GM18499 (cell line): ENCODE data around the gene MAP3K13.

Experiments used
- ATAC-seq: cut with Tn5 transposase; IDR thresholded peaks from one replicate; pipeline ENCODE4 v1.9.1; 2021; ENCODE audit warnings: moderate number of reproducible peaks; ENCODE audit not compliant: insufficient read depth, unreplicated experiment

Gene MAP3K13

GRCh38 chr3:185362850-185363661 is at the start of gene MAP3K13:
Gene MAP3K13 (plus strand): TSS chr3:185363136. CDS start chr3:185428582, 65,446 bp downstream.
- peak; percentile 82 for ATAC-seq

- no peak for ATAC-seq
Observed at GRCh38 chr3:185313693-185314246, 49.2 kb upstream of the MAP3K13 start.

- no peak for ATAC-seq
Observed at GRCh38 chr3:185316740-185317412, 46.1 kb upstream of the MAP3K13 start.

- no peak for ATAC-seq
Observed at GRCh38 chr3:185317674-185318073, 45.3 kb upstream of the MAP3K13 start.

- ATAC-seq, result no peak
Observed at GRCh38 chr3:185318141-185318540, 44.8 kb upstream of the MAP3K13 start.

GRCh38 chr3:185319801-185320200 is 43.1 kb upstream of the MAP3K13 start:
- no peak for ATAC-seq

GRCh38 chr3:185320949-185321348 is 42.0 kb upstream of the MAP3K13 start:
- ATAC-seq, result no peak

- ATAC-seq, result no peak
Observed at GRCh38 chr3:185322101-185322719, 40.7 kb upstream of the MAP3K13 start.

GRCh38 chr3:185325946-185326791 is 36.8 kb upstream of the MAP3K13 start:
- ATAC-seq, result no peak

GRCh38 chr3:185327062-185327461 is 35.9 kb upstream of the MAP3K13 start:
- no peak for ATAC-seq

- no peak for ATAC-seq
Observed at GRCh38 chr3:185328324-185329004, 34.5 kb upstream of the MAP3K13 start.

GRCh38 chr3:185330238-185330637 is 32.7 kb upstream of the MAP3K13 start:
- ATAC-seq, result no peak

- no peak for ATAC-seq
Observed at GRCh38 chr3:185330644-185331043, 32.3 kb upstream of the MAP3K13 start.

- ATAC-seq, result peak; percentile 93
Observed at GRCh38 chr3:185332026-185332735, 30.8 kb upstream of the MAP3K13 start.

- no peak for ATAC-seq
Observed at GRCh38 chr3:185335799-185336198, 27.1 kb upstream of the MAP3K13 start.

- no peak for ATAC-seq
Observed at GRCh38 chr3:185337231-185337816, 25.6 kb upstream of the MAP3K13 start.

- ATAC-seq, result no peak
Observed at GRCh38 chr3:185339945-185340344, 23.0 kb upstream of the MAP3K13 start.

GRCh38 chr3:185340751-185341150 is 22.2 kb upstream of the MAP3K13 start:
- no peak for ATAC-seq
